HCT116 (cell line): Measurements from ENCODE around the gene CIBAR2. TPM values are rescaled to one million over a fixed set of nuclear protein-coding genes. Genes with fewer than 3 reads are reported as not detected.
A peak's percentile ranks its signal among the peaks of the same experiment; 100 is the strongest.

Source experiments
- ATAC-seq: fragments of 200-7000 bp; cut with Tn5 transposase; 2 replicates; pipeline ENCODE4 v1.9.1; 2020; ENCODE audit warnings: mild to moderate bottlenecking, moderate library complexity
- BruUV-seq: library from RNA; stranded (reverse); fragments of 400-500 nt; replicated peaks from 2 replicates; lab custom pipeline; 2021; lab: Mats Ljungman, UMichigan
- CTCF ChIA-PET: fragments of 300-600 bp; sonication (Branson Sonifier 250); formaldehyde crosslinking; loops from one replicate; lab custom pipeline; 2021; ENCODE audit warnings: antibody characterized with exemption; lab: Charles Lee
- POLR2A ChIA-PET: fragments of 300-600, 350-600 bp; sonication (Branson Sonifier 250); formaldehyde crosslinking; loops from one replicate; lab custom pipeline; 2021; ENCODE audit warnings: antibody characterized with exemption; lab: Charles Lee
- RAD21 ChIA-PET, 2 experiments: fragments of 300-600 bp; sonication (Branson Sonifier 250); formaldehyde crosslinking; loops; one replicate each; lab custom pipeline; 2023; ENCODE audit warnings: low total read pairs in 2 of 2; ENCODE audit not compliant: uncharacterized antibody in 2 of 2, unreplicated experiment in 2 of 2, low non-redundant PET in 1 of 2; lab: Charles Lee
- DNase-seq: peaks from one replicate; pipeline ENCODE4 v3.0.0-alpha.2; 2010; ENCODE audit warnings: low read depth, low spot score
- H2AFZ ChIP-seq: fragments of 200-600 bp; shearing (Covaris generic), sonication (generic); 2 replicates; pipeline ENCODE4 v1.6.1; 2017; ENCODE audit warnings: low read depth, mixed run types, mixed read lengths, antibody characterized with exemption, low read length; ENCODE audit not compliant: poor library complexity, severe bottlenecking
- H3K27ac ChIP-seq: 2 replicates; pipeline ENCODE4 v1.5.1; 2012; ENCODE audit warnings: low read depth, low read length
- H3K27me3 ChIP-seq: fragments of 200-600 bp; sonication (generic); 2 replicates; pipeline ENCODE4 v1.6.1; 2016; ENCODE audit warnings: mixed run types, low read length, mixed read lengths; ENCODE audit not compliant: insufficient read depth
- H3K36me3 ChIP-seq, 2 experiments: fragments of 200-500 bp in 1 of 2; fragments of 200-600 bp in 1 of 2; sonication (Bioruptor generic) in 1 of 2; sonication (generic) in 1 of 2; 2 replicates each; pipeline versions ENCODE4 v1.5.1 to v1.6.1; 2014 to 2016; ENCODE audit warnings: low read length in 2 of 2, inconsistent platforms in 1 of 2, mixed read lengths in 1 of 2, mixed run types in 1 of 2; ENCODE audit not compliant: insufficient read depth in 2 of 2, control insufficient read depth in 1 of 2
- H3K4me1 ChIP-seq, 2 experiments: fragments of 200-600 bp in 1 of 2; sonication (generic) in 1 of 2; 2 replicates each; pipeline versions ENCODE4 v1.5.1 to v1.6.1; 2012 to 2017; ENCODE audit warnings: low read length in 2 of 2, inconsistent platforms in 1 of 2, mild to moderate bottlenecking in 1 of 2, mixed read lengths in 1 of 2, mixed run types in 1 of 2, moderate library complexity in 1 of 2; ENCODE audit not compliant: insufficient read depth in 2 of 2, control insufficient read depth in 1 of 2
- H3K4me2 ChIP-seq: fragments of 200-600 bp; sonication (generic); 2 replicates; pipeline ENCODE4 v1.6.1; 2017; ENCODE audit warnings: mixed run types, low read length, mixed read lengths
- H3K4me3 ChIP-seq, 2 experiments: fragments of 200-600 bp in 1 of 2; sonication (generic) in 1 of 2; replicated peaks in 1 of 2; 2 replicates each; pipeline ENCODE4 v1.5.1; 2011 to 2016; ENCODE audit warnings: low read length in 2 of 2, control low read depth in 1 of 2, low read depth in 1 of 2, mild to moderate bottlenecking in 1 of 2, mixed read lengths in 1 of 2, mixed run types in 1 of 2
- H3K79me2 ChIP-seq: fragments of 200-600 bp; sonication (generic); 2 replicates; pipeline ENCODE4 v1.6.1; 2017; ENCODE audit warnings: mild to moderate bottlenecking, mixed run types, low read length, moderate library complexity, mixed read lengths; ENCODE audit not compliant: insufficient read depth
- H3K9ac ChIP-seq: fragments of 200-600 bp; sonication (generic); 2 replicates; pipeline ENCODE4 v1.6.1; 2016; ENCODE audit warnings: low read length, mixed read lengths
- H3K9me2 ChIP-seq: fragments of 200-600 bp; sonication (generic), shearing (Covaris generic); 2 replicates; pipeline ENCODE4 v1.6.1; 2017; ENCODE audit warnings: mixed run types, mild to moderate bottlenecking, moderate library complexity; ENCODE audit not compliant: insufficient read depth
- H3K9me3 ChIP-seq, 2 experiments: fragments of 200-500 bp in 1 of 2; fragments of 200-600 bp in 1 of 2; sonication (Bioruptor generic) in 1 of 2; sonication (generic) in 1 of 2; 2 replicates each; pipeline ENCODE4 v1.6.1; 2014 to 2017; ENCODE audit warnings: low read length in 2 of 2, mixed read lengths in 2 of 2, inconsistent platforms in 1 of 2, low read depth in 1 of 2, mild to moderate bottlenecking in 1 of 2, mixed run types in 1 of 2, moderate library complexity in 1 of 2; ENCODE audit not compliant: control insufficient read depth in 1 of 2, insufficient read depth in 1 of 2
- H4K20me1 ChIP-seq: fragments of 200-600 bp; sonication (generic), shearing (Covaris generic); 2 replicates; pipeline ENCODE4 v1.6.1; 2017; ENCODE audit warnings: mixed run types, mild to moderate bottlenecking, moderate library complexity; ENCODE audit not compliant: insufficient read depth
- CBX3 ChIP-seq: IDR thresholded peaks from 2 replicates; pipeline ENCODE4 v1.6.1; 2012; ENCODE audit warnings: low read depth
- CEBPB ChIP-seq: IDR thresholded peaks from 2 replicates; pipeline ENCODE4 v1.6.1; 2012; ENCODE audit warnings: low read depth
- EGR1 ChIP-seq: IDR thresholded peaks from 2 replicates; pipeline ENCODE4 v1.6.1; 2012; ENCODE audit warnings: low read depth
- ELF1 ChIP-seq: IDR thresholded peaks from 2 replicates; pipeline ENCODE4 v1.6.1; 2012; ENCODE audit warnings: low read depth, borderline replicate concordance
- EZH2 ChIP-seq: fragments of 200-600 bp; sonication (generic); IDR thresholded peaks from 2 replicates; pipeline ENCODE4 v1.6.1; 2017; ENCODE audit warnings: antibody characterized with exemption, mixed run types
- EZH2phosphoT487 ChIP-seq: fragments of 200-600 bp; IDR thresholded peaks from 2 replicates; pipeline ENCODE4 v1.6.1; 2018; ENCODE audit warnings: antibody characterized with exemption, borderline replicate concordance
- FOSL1 ChIP-seq: IDR thresholded peaks from 2 replicates; pipeline ENCODE4 v1.6.1; 2012; ENCODE audit warnings: low read depth
- POLR2A ChIP-seq: IDR thresholded peaks from 2 replicates; pipeline ENCODE4 v1.7.0; 2011; ENCODE audit warnings: borderline replicate concordance; ENCODE audit not compliant: insufficient read depth, insufficient read length; ENCODE audit errors: extremely low read depth
- RAD21 ChIP-seq: IDR thresholded peaks from 2 replicates; pipeline ENCODE4 v1.6.1; 2012; ENCODE audit warnings: low read depth, mild to moderate bottlenecking
- SRF ChIP-seq: IDR thresholded peaks from 2 replicates; pipeline ENCODE4 v1.6.1; 2012; ENCODE audit warnings: low read depth
- ZNF274 ChIP-seq: fragments of 200-500 bp; sonication (Bioruptor generic); IDR thresholded peaks from 2 replicates; pipeline ENCODE4 v1.6.1; 2014; ENCODE audit warnings: mild to moderate bottlenecking, low read depth, low read length, inconsistent platforms
- intact Hi-C: fragments of 100-400 bp; cut with micrococcal nuclease; formaldehyde crosslinking; loops from 2 replicates; pipeline ENCODE4 v1.10.0; 2022
- total RNA-seq: library from RNA; stranded (reverse); gene quantifications from one replicate; pipeline ENCODE4 v1.2.1, GENCODE V29; 2021; ENCODE audit not compliant: unreplicated experiment
- TF ChIP-seq, protein P1 (sequence below): IDR thresholded peaks from 2 replicates; pipeline ENCODE4 v1.6.1; 2012; ENCODE audit warnings: low read depth
- TF ChIP-seq, protein P2 (sequence below): IDR thresholded peaks from 2 replicates; pipeline ENCODE4 v1.6.1; 2012

Gene CIBAR2
- total RNA-seq, 1 experiment from 2014 or later, result 0.27 TPM

DNA sequence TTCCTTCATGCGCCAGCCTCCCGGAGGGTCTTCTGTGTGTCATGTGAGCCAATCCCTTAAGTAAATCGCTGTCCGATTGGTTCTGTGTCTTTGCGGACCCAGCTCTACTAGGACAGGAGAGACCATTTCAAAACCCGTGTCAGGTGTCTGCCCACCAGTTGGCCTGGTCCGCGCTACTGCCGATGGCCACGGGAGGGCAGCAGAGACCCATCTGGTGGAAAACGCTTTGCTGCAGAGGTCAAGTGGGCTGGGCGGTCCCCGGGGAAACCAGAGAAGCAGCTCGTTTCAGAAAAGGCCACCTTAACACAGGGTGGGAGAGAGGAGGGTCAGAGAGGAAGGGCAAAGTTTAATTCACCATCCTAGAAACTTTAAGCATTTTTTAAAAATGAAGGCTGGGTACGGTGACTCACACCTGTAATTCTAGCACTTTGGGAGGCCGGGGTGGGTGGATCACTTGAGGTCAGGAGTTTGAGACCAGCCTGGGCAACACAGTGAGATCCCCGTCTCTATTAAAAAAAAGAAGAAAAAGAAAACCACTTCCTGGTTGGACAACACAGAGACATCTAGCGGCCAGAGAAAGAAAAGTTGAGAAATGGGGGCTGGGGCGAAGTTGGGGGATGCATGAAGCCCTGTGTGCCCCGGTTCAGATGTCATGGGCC is 2.8 kb upstream of the CIBAR2 start (continued):
- no peak for TF ChIP-seq EZH2phosphoT487

DNA sequence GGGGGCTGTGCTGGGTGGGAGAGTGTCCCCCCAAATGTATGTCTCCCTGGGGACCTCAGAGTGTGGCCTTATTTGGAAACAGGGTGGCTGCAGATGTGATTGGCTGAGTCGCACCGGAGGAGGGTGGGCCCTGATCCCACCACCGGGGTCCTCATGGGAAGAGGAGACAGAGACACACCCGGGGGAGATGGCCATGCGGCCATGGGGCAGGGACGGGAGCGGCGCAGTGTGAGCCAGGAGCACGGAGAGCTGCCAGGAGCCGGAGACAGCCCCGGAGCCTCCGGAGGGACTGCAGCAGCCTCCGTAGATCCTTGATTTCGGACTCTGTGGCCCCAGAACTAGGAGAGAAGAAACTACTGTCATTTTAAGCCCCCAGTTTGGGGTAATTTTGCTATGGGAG is 1.6 kb upstream of the CIBAR2 start:
- H2AFZ ChIP-seq, result no peak overlapping the region
- H3K4me1 ChIP-seq, result peaks cover 11 to 24% of the 10 kb centered on the region in 2 experiments; a peak in 3 of 4 replicates
- POLR2A ChIA-PET, result no interaction called here

DNA sequence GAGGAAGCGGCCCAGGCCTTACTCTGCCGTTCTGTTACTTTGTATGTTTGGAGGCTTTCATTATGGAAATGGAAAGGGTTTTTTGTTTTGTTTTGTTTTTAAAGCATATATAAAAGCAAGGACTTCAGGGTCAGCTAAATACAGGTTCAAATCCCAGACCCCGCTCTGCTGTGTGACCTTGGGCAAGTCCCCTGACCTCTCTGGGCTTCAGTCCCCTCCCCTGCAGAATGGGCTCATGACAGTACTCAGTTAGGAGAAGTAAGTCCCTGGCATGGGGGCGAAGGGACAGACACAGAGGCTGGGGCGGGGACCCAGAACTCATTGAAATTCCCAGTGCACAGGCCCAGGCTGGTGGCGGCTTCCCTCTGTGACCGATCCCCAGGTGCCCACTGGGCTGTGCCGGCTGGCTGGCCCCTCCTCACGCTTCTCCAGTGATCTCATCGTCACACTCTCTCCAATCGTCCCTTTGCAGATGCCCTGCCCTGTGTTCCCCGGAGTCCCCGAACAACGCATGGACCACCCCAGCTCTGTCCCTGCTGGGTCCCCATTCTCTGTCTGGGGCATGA is 979 bp upstream of the CIBAR2 start:
- H3K4me1 ChIP-seq, result peaks cover 11 to 24% of the 10 kb centered on the region in 2 experiments; a peak in 3 of 4 replicates
- intact Hi-C loops, result loop anchor here (10.0 kb wide), 1 partner anchor 282 kb away; no protein-coding TSS in a partner anchor
- H3K4me3 ChIP-seq, result no peak overlapping the region
- no peaks in the 10 kb centered on the region for H3K9me2 ChIP-seq
- H3K27ac ChIP-seq, result no peak overlapping the region
- H3K36me3 ChIP-seq, result no peaks in the 10 kb centered on the region
- H3K27me3 ChIP-seq, result no peaks in the 10 kb centered on the region
- H3K4me2 ChIP-seq, result peak overlapping the region; percentile 64; the same call in 1 of the 2 replicates
- CTCF ChIA-PET, result interaction anchor here (1.2 to 2.0 kb wide), 3 partner anchors 26 to 316 kb away, joined by 3 to 14 read pairs (median 5); no protein-coding TSS in a partner anchor
- H2AFZ ChIP-seq, result peak overlapping the region; percentile 67
- RAD21 ChIA-PET, result no interaction called here
- no peak overlapping the region for H3K9ac ChIP-seq
- no peak for DNase-seq
- H3K79me2 ChIP-seq, result no peaks in the 10 kb centered on the region
- no peaks in the 10 kb centered on the region for H3K9me3 ChIP-seq
- BruUV-seq, result no TSS peak
- POLR2A ChIA-PET, result no interaction called here
- no peak for ATAC-seq
- H4K20me1 ChIP-seq, result no peaks in the 10 kb centered on the region
- no peak for TF ChIP-seq ZNF274
- TF ChIP-seq, protein P1, sequence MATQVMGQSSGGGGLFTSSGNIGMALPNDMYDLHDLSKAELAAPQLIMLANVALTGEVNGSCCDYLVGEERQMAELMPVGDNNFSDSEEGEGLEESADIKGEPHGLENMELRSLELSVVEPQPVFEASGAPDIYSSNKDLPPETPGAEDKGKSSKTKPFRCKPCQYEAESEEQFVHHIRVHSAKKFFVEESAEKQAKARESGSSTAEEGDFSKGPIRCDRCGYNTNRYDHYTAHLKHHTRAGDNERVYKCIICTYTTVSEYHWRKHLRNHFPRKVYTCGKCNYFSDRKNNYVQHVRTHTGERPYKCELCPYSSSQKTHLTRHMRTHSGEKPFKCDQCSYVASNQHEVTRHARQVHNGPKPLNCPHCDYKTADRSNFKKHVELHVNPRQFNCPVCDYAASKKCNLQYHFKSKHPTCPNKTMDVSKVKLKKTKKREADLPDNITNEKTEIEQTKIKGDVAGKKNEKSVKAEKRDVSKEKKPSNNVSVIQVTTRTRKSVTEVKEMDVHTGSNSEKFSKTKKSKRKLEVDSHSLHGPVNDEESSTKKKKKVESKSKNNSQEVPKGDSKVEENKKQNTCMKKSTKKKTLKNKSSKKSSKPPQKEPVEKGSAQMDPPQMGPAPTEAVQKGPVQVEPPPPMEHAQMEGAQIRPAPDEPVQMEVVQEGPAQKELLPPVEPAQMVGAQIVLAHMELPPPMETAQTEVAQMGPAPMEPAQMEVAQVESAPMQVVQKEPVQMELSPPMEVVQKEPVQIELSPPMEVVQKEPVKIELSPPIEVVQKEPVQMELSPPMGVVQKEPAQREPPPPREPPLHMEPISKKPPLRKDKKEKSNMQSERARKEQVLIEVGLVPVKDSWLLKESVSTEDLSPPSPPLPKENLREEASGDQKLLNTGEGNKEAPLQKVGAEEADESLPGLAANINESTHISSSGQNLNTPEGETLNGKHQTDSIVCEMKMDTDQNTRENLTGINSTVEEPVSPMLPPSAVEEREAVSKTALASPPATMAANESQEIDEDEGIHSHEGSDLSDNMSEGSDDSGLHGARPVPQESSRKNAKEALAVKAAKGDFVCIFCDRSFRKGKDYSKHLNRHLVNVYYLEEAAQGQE, result no peak
- TF ChIP-seq, protein P2, sequence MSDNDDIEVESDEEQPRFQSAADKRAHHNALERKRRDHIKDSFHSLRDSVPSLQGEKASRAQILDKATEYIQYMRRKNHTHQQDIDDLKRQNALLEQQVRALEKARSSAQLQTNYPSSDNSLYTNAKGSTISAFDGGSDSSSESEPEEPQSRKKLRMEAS, result no peak
- no peak for TF ChIP-seq SRF
- no peak for TF ChIP-seq ELF1
- TF ChIP-seq CBX3, result no peak
- TF ChIP-seq CEBPB, result no peak

More for the DNA sequence above, 1.6 kb upstream of the CIBAR2 start:
- DNase-seq, result no peak
- intact Hi-C loops, result loop anchor here (2.0 to 10.0 kb wide), 3 partner anchors 189 to 315 kb away; no protein-coding TSS in a partner anchor
- H4K20me1 ChIP-seq, result no peaks in the 10 kb centered on the region
- ChIA-PET RAD21 (no interaction called here), CTCF (interaction anchor here (1.0 to 2.1 kb wide), 7 partner anchors 9 to 503 kb away, joined by 3 to 33 read pairs (median 14); no protein-coding TSS in a partner anchor)
- H3K9me3 ChIP-seq, result 0 out of 4 replicates have a peak, but pooled peaks cover 0 to 5% of the 10 kb centered on the region in 2 experiments
- H3K36me3 ChIP-seq, result no peaks in the 10 kb centered on the region
- no peaks in the 10 kb centered on the region for H3K9me2 ChIP-seq
- no peaks in the 10 kb centered on the region for H3K79me2 ChIP-seq
- H3K4me2 ChIP-seq, result no peak overlapping the region
- H3K9ac ChIP-seq, result no peak overlapping the region
- H3K27ac ChIP-seq, result no peak overlapping the region
- H3K4me3 ChIP-seq, result no peak overlapping the region
- ATAC-seq, result no peak
- no peak for TF ChIP-seq RAD21
- no peak for TF ChIP-seq EGR1
- TF ChIP-seq EZH2, result no peak
- no peak for TF ChIP-seq FOSL1
- no peak for TF ChIP-seq POLR2A
- TF ChIP-seq ELF1, result no peak
- no peak for TF ChIP-seq ZNF274
- no TSS peak for BruUV-seq
- no peaks in the 10 kb centered on the region for H3K27me3 ChIP-seq
